Activated B cell treated with CpG ODN at 0.5 μM for 24 hours (primary cell): ENCODE data around the gene SMYD1. TPM values are rescaled to one million over a fixed set of nuclear protein-coding genes. Genes with fewer than 3 reads are reported as not detected.

ENCODE experiments used
- ATAC-seq: fragments of 200-7000 bp; cut with Tn5 transposase; one replicate; pipeline ENCODE4 v1.10.0; 2021; ENCODE audit warnings: low read depth, mild to moderate bottlenecking, moderate library complexity
- CTCF ChIA-PET: fragments of 350-600 bp; sonication (Branson Sonifier 250); formaldehyde crosslinking; loops from one replicate; lab custom pipeline; 2021; ENCODE audit warnings: antibody characterized with exemption; lab: Charles Lee
- POLR2A ChIA-PET: fragments of 350-600 bp; sonication (Branson Sonifier 250); formaldehyde crosslinking; loops from one replicate; lab custom pipeline; 2021; ENCODE audit warnings: antibody characterized with exemption; lab: Charles Lee
- DNase-seq: peaks from one replicate; pipeline ENCODE4 v3.0.0; 2022
- H3K27ac Mint-ChIP-seq: one replicate; pipeline ENCODE4 v1.8.0; 2020; ENCODE audit warnings: mixed read lengths
- H3K27me3 Mint-ChIP-seq: one replicate; pipeline ENCODE4 v1.8.0; 2021; ENCODE audit warnings: mixed read lengths
- H3K36me3 Mint-ChIP-seq: one replicate; pipeline ENCODE4 v1.8.0; 2021; ENCODE audit warnings: low read depth, mixed read lengths
- H3K4me1 Mint-ChIP-seq: one replicate; pipeline ENCODE4 v1.8.0; 2021; ENCODE audit warnings: mixed read lengths
- H3K4me3 Mint-ChIP-seq: one replicate; pipeline ENCODE4 v1.8.0; 2020; ENCODE audit warnings: mild to moderate bottlenecking, mixed read lengths
- H3K9me3 Mint-ChIP-seq: one replicate; pipeline ENCODE4 v1.8.0; 2020; ENCODE audit warnings: mixed read lengths
- intact Hi-C: fragments of 100-400 bp; cut with micrococcal nuclease; formaldehyde crosslinking; loops from one replicate; pipeline ENCODE4 v1.15.1; 2024
- total RNA-seq: library from RNA; stranded (reverse); gene quantifications from 2 replicates; pipeline ENCODE4 v1.2.3, GENCODE V29; 2022
- TF ChIP-seq, protein P1 (sequence below): fragments of 200-600 bp; IDR thresholded peaks from one replicate; pipeline ENCODE4 v1.8.0; 2022; ENCODE audit warnings: antibody characterized with exemption, mild to moderate bottlenecking

SMYD1 gene
- total RNA-seq, 1 donor from 2014 or later, result not detected

DNA sequence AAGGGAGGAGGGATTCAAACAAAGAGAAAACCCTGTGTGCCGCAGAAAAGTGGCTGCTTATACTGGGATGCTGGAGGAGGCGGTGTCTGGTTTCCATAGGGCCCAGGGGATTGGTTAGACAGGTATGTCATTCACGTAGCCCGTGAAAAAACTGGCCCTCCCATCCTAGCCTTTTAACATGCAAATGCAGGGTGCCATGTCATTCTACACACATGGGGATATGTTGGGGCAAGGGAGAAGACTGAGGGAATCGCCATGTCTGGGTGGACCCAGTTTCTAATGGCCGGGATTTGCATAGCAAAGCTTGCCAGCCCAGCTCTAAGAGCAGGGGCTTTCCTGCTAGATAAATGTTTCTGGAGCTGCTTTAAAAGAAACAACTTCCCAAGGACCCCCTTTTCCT, 43.1 kb upstream of the SMYD1 start:
- Mint-ChIP-seq H3K36me3 (peaks cover 26% of the 10 kb centered on the region), H3K4me1 (peaks cover 21% of the 10 kb centered on the region), H3K27ac (no peak overlapping the region), H3K4me3 (no peak overlapping the region), H3K9me3 (peaks cover under 1% of the 10 kb centered on the region), H3K27me3 (no peaks in the 10 kb centered on the region)
- TF ChIP-seq, protein P1, sequence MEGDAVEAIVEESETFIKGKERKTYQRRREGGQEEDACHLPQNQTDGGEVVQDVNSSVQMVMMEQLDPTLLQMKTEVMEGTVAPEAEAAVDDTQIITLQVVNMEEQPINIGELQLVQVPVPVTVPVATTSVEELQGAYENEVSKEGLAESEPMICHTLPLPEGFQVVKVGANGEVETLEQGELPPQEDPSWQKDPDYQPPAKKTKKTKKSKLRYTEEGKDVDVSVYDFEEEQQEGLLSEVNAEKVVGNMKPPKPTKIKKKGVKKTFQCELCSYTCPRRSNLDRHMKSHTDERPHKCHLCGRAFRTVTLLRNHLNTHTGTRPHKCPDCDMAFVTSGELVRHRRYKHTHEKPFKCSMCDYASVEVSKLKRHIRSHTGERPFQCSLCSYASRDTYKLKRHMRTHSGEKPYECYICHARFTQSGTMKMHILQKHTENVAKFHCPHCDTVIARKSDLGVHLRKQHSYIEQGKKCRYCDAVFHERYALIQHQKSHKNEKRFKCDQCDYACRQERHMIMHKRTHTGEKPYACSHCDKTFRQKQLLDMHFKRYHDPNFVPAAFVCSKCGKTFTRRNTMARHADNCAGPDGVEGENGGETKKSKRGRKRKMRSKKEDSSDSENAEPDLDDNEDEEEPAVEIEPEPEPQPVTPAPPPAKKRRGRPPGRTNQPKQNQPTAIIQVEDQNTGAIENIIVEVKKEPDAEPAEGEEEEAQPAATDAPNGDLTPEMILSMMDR, result no peak
- ATAC-seq, result no peak
- intact Hi-C loops, result no loop called here
- ChIA-PET CTCF (no interaction called here), POLR2A (interaction anchor here (2.1 kb wide), 1 partner anchor 8 kb away, joined by 8 read pairs; the partner anchor contains the start of gene RNU2-63P)
- DNase-seq, result no peak

DNA sequence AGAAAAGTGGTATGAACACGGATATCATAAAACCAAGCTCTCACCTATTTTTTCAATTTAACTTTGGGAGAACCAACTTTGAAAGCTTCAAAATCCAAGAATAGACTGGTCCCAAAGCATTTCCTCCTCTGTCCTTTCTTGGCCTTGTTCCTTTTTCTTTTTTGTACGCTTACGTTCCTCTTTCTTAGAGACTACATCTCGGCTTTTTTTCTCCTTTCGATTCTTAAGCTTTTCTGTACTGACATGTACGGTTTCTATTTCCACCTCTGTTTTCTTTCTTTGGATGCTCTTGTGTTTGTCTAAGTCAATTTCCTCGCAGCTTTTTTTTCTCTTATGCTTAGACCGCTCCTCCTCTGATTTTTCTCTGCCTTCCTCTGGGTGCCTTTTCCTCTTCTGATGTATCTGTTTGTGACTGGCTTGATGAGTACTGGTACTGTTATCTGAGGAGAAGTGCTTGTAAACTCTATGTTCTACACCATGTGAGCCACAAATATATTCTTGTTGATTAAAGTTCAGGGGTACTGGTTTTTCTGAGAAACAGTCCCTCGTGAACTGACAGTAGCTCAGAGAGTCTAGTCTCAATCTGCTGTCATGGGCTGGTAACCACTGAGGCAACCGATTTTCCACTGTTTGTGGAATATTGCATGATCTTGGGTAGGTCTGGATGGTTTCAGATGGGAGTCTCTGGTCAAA, 39.8 kb upstream of the SMYD1 start:
- Mint-ChIP-seq H3K27me3 (no peaks in the 10 kb centered on the region), H3K4me1 (peaks cover 21% of the 10 kb centered on the region), H3K27ac (peak overlapping the region; percentile 85), H3K36me3 (peaks cover 42% of the 10 kb centered on the region), H3K4me3 (peak overlapping the region; percentile 73), H3K9me3 (no peaks in the 10 kb centered on the region)
- POLR2A ChIA-PET, result interaction anchor here (2.4 kb wide), 1 partner anchor 12 kb away, joined by 42 read pairs; the partner anchor contains the start of gene RNU2-63P
- intact Hi-C loops, result loop anchor here (1.0 to 2.0 kb wide), 2 partner anchors 12 to 19 kb away; partner anchors contain the start of gene RNU2-63P
- no peak for DNase-seq
- TF ChIP-seq, protein P1, result no peak
- CTCF ChIA-PET, result interaction anchor here (0.7 to 0.8 kb wide), 2 partner anchors 29 to 33 kb away, joined by 3 read pairs; no protein-coding TSS in a partner anchor
- peak; percentile 52 for ATAC-seq

DNA sequence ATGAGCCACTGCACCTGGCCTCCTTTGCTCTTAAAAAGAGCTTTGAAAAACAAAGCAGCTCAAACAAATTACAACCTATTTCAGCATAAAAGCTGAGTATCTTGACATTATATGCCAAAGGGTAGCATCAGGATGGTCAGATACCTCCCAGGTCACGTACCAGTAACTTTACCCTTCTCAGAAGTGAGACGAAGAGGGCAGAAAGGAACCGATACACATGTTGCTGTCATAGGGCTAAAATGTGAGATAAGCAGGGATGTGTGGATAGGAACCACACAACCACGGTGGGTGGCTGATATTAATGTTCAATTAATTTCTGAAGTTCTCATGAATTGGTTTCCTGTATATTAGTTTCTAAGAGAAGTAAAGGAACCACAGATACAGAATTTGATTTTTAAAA, 38.7 kb upstream of the SMYD1 start:
- H3K27me3 Mint-ChIP-seq, result no peaks in the 10 kb centered on the region
- intact Hi-C loops, result loop anchor here (2.0 kb wide), 1 partner anchor 18 kb away; no protein-coding TSS in a partner anchor
- H3K27ac Mint-ChIP-seq, result no peak overlapping the region
- no peak overlapping the region for H3K4me3 Mint-ChIP-seq
- ATAC-seq (no peak), DNase-seq (no peak)
- H3K4me1 Mint-ChIP-seq, result peaks cover 21% of the 10 kb centered on the region
- peaks cover 49% of the 10 kb centered on the region for H3K36me3 Mint-ChIP-seq
- CTCF ChIA-PET, result no interaction called here
- no peaks in the 10 kb centered on the region for H3K9me3 Mint-ChIP-seq
- POLR2A ChIA-PET, result interaction anchor here (2.4 kb wide), 1 partner anchor 13 kb away, joined by 42 read pairs; the partner anchor contains the start of gene RNU2-63P
- TF ChIP-seq, protein P1, result no peak

DNA sequence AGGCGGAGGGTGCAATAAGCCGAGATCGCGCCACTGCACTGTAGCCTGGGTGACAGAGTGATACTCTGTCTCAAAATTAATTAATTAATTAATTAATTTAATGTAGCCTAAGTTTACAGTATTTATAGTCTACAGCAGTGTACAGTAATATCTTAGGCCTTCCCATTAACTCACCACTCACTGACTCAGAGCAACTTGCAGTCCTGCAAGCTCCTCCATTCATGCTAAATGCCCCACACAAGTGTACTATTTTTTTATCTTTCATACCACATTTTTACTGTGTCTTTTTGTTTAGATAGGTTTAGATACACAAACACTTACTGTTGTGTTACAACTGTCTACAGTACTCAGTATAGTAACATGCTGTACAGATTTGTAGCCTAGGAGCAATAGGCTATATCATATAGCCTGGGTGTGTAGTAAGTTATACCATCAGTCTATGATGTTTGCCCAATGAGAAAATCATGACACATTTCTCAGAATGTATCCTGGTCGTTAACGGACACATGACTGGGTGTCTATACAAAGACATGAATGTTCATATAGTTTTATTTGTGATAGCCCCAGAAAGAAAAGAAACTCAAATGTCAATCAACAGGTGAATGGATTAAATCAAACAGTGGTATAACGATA, 35.4 kb upstream of the SMYD1 start:
- Mint-ChIP-seq H3K36me3 (peaks cover 65% of the 10 kb centered on the region), H3K27ac (no peak overlapping the region), H3K9me3 (no peaks in the 10 kb centered on the region), H3K4me1 (peaks cover 30% of the 10 kb centered on the region), H3K27me3 (no peaks in the 10 kb centered on the region), H3K4me3 (no peak overlapping the region)
- CTCF ChIA-PET, result no interaction called here
- ATAC-seq (no peak), DNase-seq (no peak)
- intact Hi-C loops, result no loop called here
- POLR2A ChIA-PET, result interaction anchor here (1.6 kb wide), 1 partner anchor 16 kb away, joined by 4 read pairs; the partner anchor contains the start of gene RNU2-63P
- TF ChIP-seq, protein P1, result no peak

DNA sequence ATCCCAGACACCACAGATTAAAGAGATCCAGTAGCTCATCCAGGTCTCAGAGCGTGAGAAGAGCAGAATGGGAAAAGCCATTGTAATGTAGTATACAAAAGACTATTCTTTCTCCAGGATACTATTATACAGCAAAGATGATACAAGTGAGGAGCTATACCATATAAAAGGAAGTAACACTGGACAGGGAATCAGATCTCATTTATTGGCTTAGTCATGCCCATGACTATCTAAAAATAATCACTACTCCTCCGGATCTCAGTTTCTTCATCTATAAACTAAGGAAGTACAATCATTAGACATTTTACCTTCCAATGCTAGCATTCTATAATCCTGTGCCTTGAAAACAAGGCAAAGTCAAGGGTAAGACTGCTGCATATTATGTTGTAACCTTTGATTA, 31.4 kb upstream of the SMYD1 start:
- CTCF ChIA-PET, result interaction anchor here (1.5 kb wide), 1 partner anchor 24 kb away, joined by 6 read pairs; no protein-coding TSS in a partner anchor
- no peaks in the 10 kb centered on the region for H3K9me3 Mint-ChIP-seq
- peaks cover 53% of the 10 kb centered on the region for H3K36me3 Mint-ChIP-seq
- peaks cover 38% of the 10 kb centered on the region for H3K4me1 Mint-ChIP-seq
- POLR2A ChIA-PET, result interaction anchor here (2.8 kb wide), 1 partner anchor 20 kb away, joined by 12 read pairs; the partner anchor contains the start of gene RNU2-63P
- TF ChIP-seq, protein P1, result no peak
- H3K27ac Mint-ChIP-seq, result no peak overlapping the region
- intact Hi-C loops, result no loop called here
- ATAC-seq (no peak), DNase-seq (no peak)
- H3K4me3 Mint-ChIP-seq, result no peak overlapping the region
- no peaks in the 10 kb centered on the region for H3K27me3 Mint-ChIP-seq
